HepG2 (cell line): ENCODE data around the gene STK32B. TPM values are rescaled to one million over a fixed set of nuclear protein-coding genes. Genes with fewer than 3 reads are reported as not detected.

ENCODE experiments used
- ATAC-seq: fragments of 200-7000 bp; cut with Tn5 transposase; 3 replicates; pipeline ENCODE4 v1.9.1; 2020; ENCODE audit warnings: mild to moderate bottlenecking, moderate library complexity
- BruUV-seq: library from RNA; stranded (reverse); fragments of 400-500 nt; replicated peaks from 2 replicates; lab custom pipeline; 2021; lab: Mats Ljungman, UMichigan
- CTCF ChIA-PET: fragments of 300-600 bp; formaldehyde crosslinking; extraction: SDS; loops from one replicate; lab custom pipeline; 2021; ENCODE audit warnings: low total read pairs, inconsistent platforms, low intra/inter-chr PET ratio; lab: Yijun Ruan, JAX
- POLR2A ChIA-PET: fragments of 350-600 bp; sonication (Branson Sonifier 250); formaldehyde crosslinking; loops from one replicate; lab custom pipeline; 2020; ENCODE audit warnings: antibody characterized with exemption, inconsistent platforms; lab: Yijun Ruan, JAX
- DNase-seq: peaks from one replicate; pipeline ENCODE4 v3.0.0-alpha.2; 2015; ENCODE audit warnings: low spot score
- FAIRE-seq: peaks from 3 replicates; lab custom pipeline; 2011; peaks lifted over from hg19 to GRCh38; lab: Jason Lieb, UNC
- H2AFZ ChIP-seq: one replicate; pipeline ENCODE4 v1.6.1; 2011; ENCODE audit warnings: low read length, inconsistent platforms
- H3K27ac ChIP-seq: fragments of 300-600 bp; 3 replicates; pipeline ENCODE4 v1.8.0; 2011; ENCODE audit warnings: mixed run types, mild to moderate bottlenecking, mixed read lengths, low read length, inconsistent platforms; ENCODE audit not compliant: insufficient read depth; ENCODE audit errors: extremely low read length
- H3K27me3 ChIP-seq, 2 experiments: fragments of 200-600 bp in 1 of 2; 2 replicates in 1 of 2; 3 replicates in 1 of 2; pipeline versions ENCODE4 v1.6.0 to v1.8.0; 2011; ENCODE audit warnings: low read length in 2 of 2, mild to moderate bottlenecking in 2 of 2, moderate library complexity in 2 of 2, inconsistent platforms in 1 of 2; ENCODE audit not compliant: insufficient read depth in 2 of 2, control insufficient read depth in 1 of 2
- H3K36me3 ChIP-seq, 2 experiments: fragments of 200-600 bp in 1 of 2; replicated peaks in 1 of 2; 2 replicates in 1 of 2; 3 replicates in 1 of 2; pipeline versions ENCODE4 v1.5.1 to v1.8.0; 2011; ENCODE audit warnings: low read length in 2 of 2, inconsistent platforms in 1 of 2; ENCODE audit not compliant: insufficient read depth in 2 of 2, control insufficient read depth in 1 of 2
- H3K4me1 ChIP-seq: 2 replicates; pipeline ENCODE4 v1.5.1; 2012; ENCODE audit warnings: low read length, inconsistent platforms; ENCODE audit not compliant: insufficient read depth
- H3K4me2 ChIP-seq: 2 replicates; pipeline ENCODE4 v1.6.0; 2011; ENCODE audit warnings: low read depth, low read length, inconsistent platforms
- H3K4me3 ChIP-seq, 3 experiments: fragments of 200-600 bp in 1 of 3; sonication (generic), shearing (Covaris generic) in 1 of 3; replicated peaks in 1 of 3; 2 replicates each; pipeline ENCODE4 v1.5.1; 2011 to 2016; ENCODE audit warnings: low read length in 3 of 3, inconsistent platforms in 2 of 3, low read depth in 2 of 3, mild to moderate bottlenecking in 2 of 3, control low read depth in 1 of 3, mixed read lengths in 1 of 3; ENCODE audit not compliant: insufficient read depth in 1 of 3
- H3K79me2 ChIP-seq: one replicate; pipeline ENCODE4 v1.6.1; 2011; ENCODE audit warnings: low read length, inconsistent platforms; ENCODE audit not compliant: insufficient read depth
- H3K9ac ChIP-seq: 2 replicates; pipeline ENCODE4 v1.6.0; 2011; ENCODE audit warnings: mild to moderate bottlenecking, low read depth, low read length, inconsistent platforms; ENCODE audit not compliant: insufficient read depth
- H3K9me3 ChIP-seq: 2 replicates; pipeline ENCODE4 v1.5.1; 2012; ENCODE audit warnings: mild to moderate bottlenecking, low read length
- H4K20me1 ChIP-seq: 2 replicates; pipeline ENCODE4 v1.6.0; 2011; ENCODE audit warnings: inconsistent platforms, mild to moderate bottlenecking, low read length, moderate library complexity; ENCODE audit not compliant: insufficient read depth
- BRCA1 ChIP-seq: sonication (generic); formaldehyde crosslinking; IDR thresholded peaks from 2 replicates; pipeline ENCODE4 v1.4.0; 2020; ENCODE audit warnings: missing genetic modification reagents
- GABPA ChIP-seq, 2 experiments: IDR thresholded peaks; 2 replicates each; pipeline ENCODE4 v1.6.1; 2011 to 2016; ENCODE audit warnings: low read depth in 2 of 2, low read length in 1 of 2, missing biosample characterization in 1 of 2, missing genetic modification characterization in 1 of 2
- NKX3-1 ChIP-seq: sonication (generic); formaldehyde crosslinking; IDR thresholded peaks from 2 replicates; pipeline ENCODE4 v1.5.0; 2020; ENCODE audit warnings: missing genetic modification reagents
- PHF20 ChIP-seq: sonication (generic); formaldehyde crosslinking; IDR thresholded peaks from 2 replicates; pipeline ENCODE4 v1.5.0; 2020; ENCODE audit warnings: mild to moderate bottlenecking, missing genetic modification reagents
- SMC3 ChIP-seq: IDR thresholded peaks from 2 replicates; pipeline ENCODE4 v1.6.1; 2011; ENCODE audit warnings: low read length, improper control_type of control experiment
- TCF7 ChIP-seq: sonication (generic); IDR thresholded peaks from 2 replicates; pipeline ENCODE4 v1.6.1; 2016; ENCODE audit warnings: antibody characterized with exemption, low read depth
- ZBTB39 ChIP-seq: sonication (generic); formaldehyde crosslinking; IDR thresholded peaks from 2 replicates; pipeline ENCODE4 v1.5.0; 2020; ENCODE audit warnings: missing genetic modification reagents
- ZNF3 ChIP-seq: IDR thresholded peaks from 2 replicates; pipeline ENCODE4 v1.7.0; 2017; ENCODE audit warnings: inconsistent platforms
- ZNF317 ChIP-seq: sonication (generic); formaldehyde crosslinking; IDR thresholded peaks from 2 replicates; pipeline ENCODE4 v1.5.0; 2020; ENCODE audit warnings: mild to moderate bottlenecking, missing genetic modification reagents
- ZNF510 ChIP-seq: sonication (generic); formaldehyde crosslinking; IDR thresholded peaks from 2 replicates; pipeline ENCODE4 v1.4.0; 2020; ENCODE audit warnings: low read depth, mild to moderate bottlenecking, missing genetic modification reagents
- WGBS: methylation state at CpG from one replicate; pipeline ENCODE4 v1.1.6; 2017; ENCODE audit warnings: low lambda C conversion rate; 5-methylcytosine and 5-hydroxymethylcytosine counted together
- in situ Hi-C: cut with HindIII; loops from 2 replicates; pipeline ENCODE4 v1.10.0; 2017; ENCODE audit warnings: low pct_unique_long_range_greater_than_20kb; ENCODE audit not compliant: extremely low pct_ligation_motif_present
- intact Hi-C: fragments of 100-400 bp; cut with micrococcal nuclease; formaldehyde crosslinking; loops from one replicate; pipeline ENCODE4 v1.10.0; 2022; ENCODE audit not compliant: unreplicated experiment
- polyA plus RNA-seq, 8 experiments: library from polyadenylated mRNA; depleted of rRNA in 3 of 8; stranded (reverse) in 7 of 8; unstranded in 1 of 8; fragments of >200 nt; fragmentation: Illumina TruSeq in 4 of 8; extraction: Trizol in 4 of 8; gene quantifications; 2 replicates each; pipeline versions ENCODE4 v1.2.1 to v1.2.3, GENCODE V29; 2011 to 2016; ENCODE audit warnings: low read depth in 4 of 8, missing spikeins in 1 of 8, mixed read lengths in 1 of 8; ENCODE audit not compliant: insufficient read depth in 1 of 8
- total RNA-seq, 5 experiments: library from RNA; depleted of rRNA; stranded (reverse); fragments of >200 nt; fragmentation: Illumina TruSeq; extraction: Trizol; gene quantifications; 2 replicates each; pipeline ENCODE4 v1.2.3, GENCODE V29; 2016; ENCODE audit warnings: low read depth in 1 of 5

The STK32B gene
- total and polyA plus RNA-seq, 2 of the 13 experiments (the other 11 are each of a cell fraction or from before 2014, with no cell fraction given), result not detected

GRCh38 chr4:5143940-5144339 is 92.7 kb downstream of the STK32B start:
- H3K9ac ChIP-seq, result no peak overlapping the region
- H2AFZ ChIP-seq, result no peak overlapping the region
- intact Hi-C loops, result no loop called here
- WGBS, result 27% methylated on average over 4 of the region's 4 CpGs
- H3K36me3 ChIP-seq, result no peaks in the 10 kb centered on the region
- H3K27me3 ChIP-seq, result no peaks in the 10 kb centered on the region; a peak in 1 of 5 replicates
- H3K27ac ChIP-seq, result no peak overlapping the region
- no peak for DNase-seq
- H3K4me1 ChIP-seq, result no peaks in the 10 kb centered on the region
- no peaks in the 10 kb centered on the region for H3K79me2 ChIP-seq
- CTCF ChIA-PET, result no interaction called here
- no peak for ATAC-seq
- H3K4me2 ChIP-seq, result no peak overlapping the region
- TF ChIP-seq ZNF317 (CRISPR knock-in tag), result no peak
- TF ChIP-seq ZBTB39 (CRISPR knock-in tag), result no peak
- no peak for TF ChIP-seq GABPA (IDR thresholded peaks at IDR 0.05; ENCODE audit: low read depth, low read length)
- no peak for TF ChIP-seq GABPA (CRISPR knock-in tag; IDR thresholded peaks at IDR 0.05; ENCODE audit: low read depth)
- no peak for TF ChIP-seq NKX3-1 (CRISPR knock-in tag)
- TF ChIP-seq BRCA1 (CRISPR knock-in tag), result no peak
- TF ChIP-seq SMC3, result no peak
- no peak for TF ChIP-seq ZNF510
- TF ChIP-seq PHF20, result no peak
- no peak for TF ChIP-seq ZNF3
- no peak for TF ChIP-seq TCF7
- no peaks in the 10 kb centered on the region for H4K20me1 ChIP-seq
- no peaks in the 10 kb centered on the region for H3K9me3 ChIP-seq
- BruUV-seq, result no TSS peak
- POLR2A ChIA-PET, result no interaction called here
- in situ Hi-C loops, result loop anchor here (10.0 kb wide), 1 partner anchor 89 kb away; the partner anchor contains the start of gene STK32B
- FAIRE-seq, result no peak
- no peak overlapping the region for H3K4me3 ChIP-seq
